GM06990 (cell line): ENCODE data around the gene TMPO.
"Not testable (repeated sequence)": the region's sequence is repeated elsewhere in the genome, so short reads cannot be mapped to it uniquely, and the experiment has no call there.

Source experiments
- DNase-seq: peaks from one replicate; pipeline ENCODE4 v3.0.0-alpha.2; 2011; ENCODE audit not compliant: insufficient read length; ENCODE audit errors: extremely low read depth
- H3K27me3 ChIP-seq: replicated peaks from 2 replicates; pipeline ENCODE4 v1.6.0; 2011; ENCODE audit warnings: low read length; ENCODE audit not compliant: control insufficient read depth, insufficient read depth
- H3K36me3 ChIP-seq: 2 replicates; pipeline ENCODE4 v1.5.1; 2011; ENCODE audit warnings: low read length; ENCODE audit not compliant: control insufficient read depth, insufficient read depth
- H3K4me3 ChIP-seq: replicated peaks from 2 replicates; pipeline ENCODE4 v1.5.1; 2011; ENCODE audit warnings: low read depth, mild to moderate bottlenecking, control low read depth, low read length
- TF ChIP-seq, protein P1 (sequence below): IDR thresholded peaks from 2 replicates; pipeline ENCODE4 v1.5.1; 2011; ENCODE audit warnings: low read length, control low read depth, mild to moderate bottlenecking, inconsistent platforms; ENCODE audit not compliant: insufficient read depth, poor library complexity, severe bottlenecking

TMPO gene

DNA sequence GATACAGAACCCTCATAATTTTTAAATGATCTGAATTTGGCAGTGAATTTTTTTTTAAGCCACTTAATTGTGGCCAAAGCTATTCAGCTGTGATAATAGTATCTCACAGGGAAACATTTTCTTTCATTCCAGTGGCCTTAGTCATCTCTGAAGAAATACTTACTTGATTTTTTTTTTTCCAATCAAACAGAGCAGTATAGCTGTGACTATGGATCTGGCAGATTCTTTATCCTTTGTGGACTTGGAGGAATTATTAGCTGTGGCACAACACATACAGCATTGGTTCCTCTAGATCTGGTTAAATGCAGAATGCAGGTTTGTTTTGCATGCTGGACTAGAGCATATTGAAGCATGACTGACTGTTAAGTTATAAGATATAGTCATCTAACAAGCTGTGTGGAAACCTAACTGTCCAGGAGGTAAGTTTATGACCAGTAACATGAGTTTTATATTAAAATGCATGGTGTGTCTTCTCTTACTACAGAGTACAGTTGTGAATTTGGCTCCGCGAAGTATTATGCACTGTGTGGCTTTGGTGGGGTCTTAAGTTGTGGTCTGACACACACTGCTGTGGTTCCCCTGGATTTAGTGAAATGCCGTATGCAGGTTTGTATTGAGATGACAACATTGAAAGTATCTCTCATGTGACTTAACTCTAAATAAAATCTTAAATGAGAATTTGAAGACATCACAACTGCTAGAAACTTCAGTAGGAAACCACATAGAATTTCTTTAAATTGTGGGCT lies 80.0 kb downstream of the TMPO start:
- peaks cover 9% of the 10 kb centered on the region for H3K36me3 ChIP-seq
- TF ChIP-seq, protein P1, sequence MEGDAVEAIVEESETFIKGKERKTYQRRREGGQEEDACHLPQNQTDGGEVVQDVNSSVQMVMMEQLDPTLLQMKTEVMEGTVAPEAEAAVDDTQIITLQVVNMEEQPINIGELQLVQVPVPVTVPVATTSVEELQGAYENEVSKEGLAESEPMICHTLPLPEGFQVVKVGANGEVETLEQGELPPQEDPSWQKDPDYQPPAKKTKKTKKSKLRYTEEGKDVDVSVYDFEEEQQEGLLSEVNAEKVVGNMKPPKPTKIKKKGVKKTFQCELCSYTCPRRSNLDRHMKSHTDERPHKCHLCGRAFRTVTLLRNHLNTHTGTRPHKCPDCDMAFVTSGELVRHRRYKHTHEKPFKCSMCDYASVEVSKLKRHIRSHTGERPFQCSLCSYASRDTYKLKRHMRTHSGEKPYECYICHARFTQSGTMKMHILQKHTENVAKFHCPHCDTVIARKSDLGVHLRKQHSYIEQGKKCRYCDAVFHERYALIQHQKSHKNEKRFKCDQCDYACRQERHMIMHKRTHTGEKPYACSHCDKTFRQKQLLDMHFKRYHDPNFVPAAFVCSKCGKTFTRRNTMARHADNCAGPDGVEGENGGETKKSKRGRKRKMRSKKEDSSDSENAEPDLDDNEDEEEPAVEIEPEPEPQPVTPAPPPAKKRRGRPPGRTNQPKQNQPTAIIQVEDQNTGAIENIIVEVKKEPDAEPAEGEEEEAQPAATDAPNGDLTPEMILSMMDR, result no peak
- no peaks in the 10 kb centered on the region for H3K27me3 ChIP-seq
- no peak for DNase-seq
- peak overlapping the region; percentile 99 for H3K4me3 ChIP-seq

DNA sequence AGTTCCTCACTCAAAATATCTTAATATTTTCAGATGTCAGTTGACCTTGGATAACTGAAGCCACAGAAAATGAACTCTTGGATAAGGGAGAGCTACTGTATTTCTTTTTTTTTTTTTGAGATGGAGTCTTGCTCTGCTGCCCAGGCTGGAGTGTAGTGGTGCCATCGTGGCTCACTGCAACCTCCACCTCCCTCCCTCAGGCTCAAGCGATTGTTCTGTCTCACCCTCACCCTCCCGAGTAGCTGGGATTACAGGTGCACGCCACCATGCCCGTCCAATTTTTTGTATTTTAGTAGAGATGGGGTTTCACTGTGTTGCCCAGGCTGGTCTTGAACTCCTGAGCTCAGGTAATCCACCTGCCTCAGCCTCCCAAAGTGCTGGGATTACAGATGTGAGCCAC lies 81.9 kb downstream of the TMPO start:
- DNase-seq, H3K27me3 ChIP-seq, H3K4me3 ChIP-seq: not testable (repeated sequence)
- H3K36me3 ChIP-seq, result peaks cover 15% of the 10 kb centered on the region
